NB4 (cell line): ENCODE results near the gene ABLIM3.

Source experiments
- POLR2A ChIP-seq: IDR thresholded peaks from 2 replicates; pipeline ENCODE4 v1.6.1; 2011; ENCODE audit warnings: mild to moderate bottlenecking; ENCODE audit not compliant: insufficient read length; ENCODE audit errors: extremely low read depth
- TF ChIP-seq, protein P1 (sequence below): IDR thresholded peaks from 2 replicates; pipeline ENCODE4 v1.6.1; 2011; ENCODE audit warnings: low read depth, low read length
- TF ChIP-seq, protein P2 (sequence below): IDR thresholded peaks from one replicate; pipeline ENCODE4 v1.5.1; 2012; ENCODE audit warnings: low read depth, low read length

DNA sequence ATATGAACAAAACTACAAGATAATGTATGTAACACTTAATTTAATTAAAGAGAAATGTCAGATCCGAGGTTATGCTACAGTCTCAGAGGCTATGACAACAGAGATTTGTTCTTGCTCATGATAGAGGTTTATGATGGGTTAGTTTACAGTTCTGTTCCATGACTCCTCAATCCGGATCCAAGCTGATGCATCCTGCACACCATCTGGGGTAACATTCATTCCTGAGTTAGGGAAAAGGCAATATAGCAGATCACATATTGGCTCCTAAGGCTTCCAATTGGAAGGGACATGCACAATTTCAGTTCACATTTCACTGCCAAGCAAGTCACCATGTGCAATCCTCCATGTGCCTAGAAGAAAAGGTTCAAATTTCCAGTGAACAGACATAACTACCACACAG is 40.4 kb downstream of the ABLIM3 start:
- TF ChIP-seq, protein P1, sequence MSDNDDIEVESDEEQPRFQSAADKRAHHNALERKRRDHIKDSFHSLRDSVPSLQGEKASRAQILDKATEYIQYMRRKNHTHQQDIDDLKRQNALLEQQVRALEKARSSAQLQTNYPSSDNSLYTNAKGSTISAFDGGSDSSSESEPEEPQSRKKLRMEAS = no peak
- no peak for TF ChIP-seq POLR2A
- TF ChIP-seq, protein P2, sequence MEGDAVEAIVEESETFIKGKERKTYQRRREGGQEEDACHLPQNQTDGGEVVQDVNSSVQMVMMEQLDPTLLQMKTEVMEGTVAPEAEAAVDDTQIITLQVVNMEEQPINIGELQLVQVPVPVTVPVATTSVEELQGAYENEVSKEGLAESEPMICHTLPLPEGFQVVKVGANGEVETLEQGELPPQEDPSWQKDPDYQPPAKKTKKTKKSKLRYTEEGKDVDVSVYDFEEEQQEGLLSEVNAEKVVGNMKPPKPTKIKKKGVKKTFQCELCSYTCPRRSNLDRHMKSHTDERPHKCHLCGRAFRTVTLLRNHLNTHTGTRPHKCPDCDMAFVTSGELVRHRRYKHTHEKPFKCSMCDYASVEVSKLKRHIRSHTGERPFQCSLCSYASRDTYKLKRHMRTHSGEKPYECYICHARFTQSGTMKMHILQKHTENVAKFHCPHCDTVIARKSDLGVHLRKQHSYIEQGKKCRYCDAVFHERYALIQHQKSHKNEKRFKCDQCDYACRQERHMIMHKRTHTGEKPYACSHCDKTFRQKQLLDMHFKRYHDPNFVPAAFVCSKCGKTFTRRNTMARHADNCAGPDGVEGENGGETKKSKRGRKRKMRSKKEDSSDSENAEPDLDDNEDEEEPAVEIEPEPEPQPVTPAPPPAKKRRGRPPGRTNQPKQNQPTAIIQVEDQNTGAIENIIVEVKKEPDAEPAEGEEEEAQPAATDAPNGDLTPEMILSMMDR = no peak
